Stomach (tissue), 4 donors: ENCODE results near the gene SGIP1.

Experiments used
- EP300 ChIP-seq: sonication (generic); formaldehyde crosslinking; IDR thresholded peaks from one replicate; pipeline ENCODE4 v1.6.1; 2017; ENCODE audit warnings: antibody characterized with exemption
- POLR2A ChIP-seq, 4 donors: fragments of 450-650 bp; IDR thresholded peaks; one replicate each; pipeline ENCODE4 v1.6.1; 2016; ENCODE audit warnings: antibody characterized with exemption in 4 of 4, control low read depth in 2 of 4, mild to moderate bottlenecking in 1 of 4, moderate library complexity in 1 of 4
- POLR2AphosphoS5 ChIP-seq, 3 donors: sonication (generic); formaldehyde crosslinking; IDR thresholded peaks; one replicate each; pipeline ENCODE4 v1.6.1; 2016; ENCODE audit warnings: antibody characterized with exemption in 3 of 3
- TF ChIP-seq, protein P1 (sequence below), 7 experiments: fragments of 450-650 bp in 4 of 7; fragments of 200-600 bp in 3 of 7; sonication (generic) in 3 of 7; IDR thresholded peaks; one replicate each; pipeline ENCODE4 v1.5.1; 2016 to 2019; ENCODE audit warnings: antibody characterized with exemption in 7 of 7, control low read depth in 2 of 7, mild to moderate bottlenecking in 1 of 7

DNA sequence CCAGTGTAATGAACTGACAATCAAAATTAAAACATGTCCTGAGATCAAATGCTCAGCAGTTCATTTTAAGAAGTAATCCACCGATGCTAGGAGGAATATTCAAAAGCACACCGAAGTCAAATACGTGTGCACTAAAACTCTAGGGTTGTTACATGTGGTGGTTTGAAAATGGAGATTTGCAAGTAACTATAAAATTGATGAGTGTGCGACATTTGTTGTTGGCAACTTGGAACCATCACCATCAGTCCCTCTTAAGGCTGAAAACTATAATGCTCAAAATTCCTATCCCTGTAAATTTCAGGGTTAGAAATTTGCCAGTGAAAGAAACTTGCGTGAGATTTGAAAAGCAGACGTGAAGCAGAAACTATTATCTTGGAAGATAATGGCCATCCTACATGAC is 13.3 kb upstream of the SGIP1 start:
- TF ChIP-seq POLR2AphosphoS5 (IDR thresholded peaks at IDR 0.05) (no peak), EP300 (no peak), POLR2A (IDR thresholded peaks at IDR 0.05) (no peak)
- TF ChIP-seq, protein P1, sequence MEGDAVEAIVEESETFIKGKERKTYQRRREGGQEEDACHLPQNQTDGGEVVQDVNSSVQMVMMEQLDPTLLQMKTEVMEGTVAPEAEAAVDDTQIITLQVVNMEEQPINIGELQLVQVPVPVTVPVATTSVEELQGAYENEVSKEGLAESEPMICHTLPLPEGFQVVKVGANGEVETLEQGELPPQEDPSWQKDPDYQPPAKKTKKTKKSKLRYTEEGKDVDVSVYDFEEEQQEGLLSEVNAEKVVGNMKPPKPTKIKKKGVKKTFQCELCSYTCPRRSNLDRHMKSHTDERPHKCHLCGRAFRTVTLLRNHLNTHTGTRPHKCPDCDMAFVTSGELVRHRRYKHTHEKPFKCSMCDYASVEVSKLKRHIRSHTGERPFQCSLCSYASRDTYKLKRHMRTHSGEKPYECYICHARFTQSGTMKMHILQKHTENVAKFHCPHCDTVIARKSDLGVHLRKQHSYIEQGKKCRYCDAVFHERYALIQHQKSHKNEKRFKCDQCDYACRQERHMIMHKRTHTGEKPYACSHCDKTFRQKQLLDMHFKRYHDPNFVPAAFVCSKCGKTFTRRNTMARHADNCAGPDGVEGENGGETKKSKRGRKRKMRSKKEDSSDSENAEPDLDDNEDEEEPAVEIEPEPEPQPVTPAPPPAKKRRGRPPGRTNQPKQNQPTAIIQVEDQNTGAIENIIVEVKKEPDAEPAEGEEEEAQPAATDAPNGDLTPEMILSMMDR (IDR thresholded peaks at IDR 0.05), result no peak
